Measurements from ENCODE around the gene ATXN1. TPM values are rescaled to one million over a fixed set of nuclear protein-coding genes. Genes with fewer than 3 reads are reported as not detected.

ATXN1 gene
- total RNA-seq, 1 donor from 2014 or later, result 15.5 TPM

GRCh38 chr6:16414205-16414604 is 347.1 kb downstream of the ATXN1 start:
- peaks cover 7% of the 10 kb centered on the region for H3K4me1 Mint-ChIP-seq (ENCODE audit: low read depth, unreplicated experiment)
- H3K9me3 Mint-ChIP-seq (ENCODE audit: unreplicated experiment), result no peaks in the 10 kb centered on the region
- H3K27ac Mint-ChIP-seq (ENCODE audit: unreplicated experiment), result no peak overlapping the region
- H3K4me3 Mint-ChIP-seq (ENCODE audit: unreplicated experiment), result no peak overlapping the region
- DNase-seq, result no peak
- no peaks in the 10 kb centered on the region for H3K36me3 Mint-ChIP-seq (ENCODE audit: unreplicated experiment)
- no peak for TF ChIP-seq CTCF (IDR thresholded peaks at IDR 0.05; ENCODE audit: partially characterized antibody, unreplicated experiment)
- H3K27me3 Mint-ChIP-seq (ENCODE audit: unreplicated experiment), result no peaks in the 10 kb centered on the region

DNA sequence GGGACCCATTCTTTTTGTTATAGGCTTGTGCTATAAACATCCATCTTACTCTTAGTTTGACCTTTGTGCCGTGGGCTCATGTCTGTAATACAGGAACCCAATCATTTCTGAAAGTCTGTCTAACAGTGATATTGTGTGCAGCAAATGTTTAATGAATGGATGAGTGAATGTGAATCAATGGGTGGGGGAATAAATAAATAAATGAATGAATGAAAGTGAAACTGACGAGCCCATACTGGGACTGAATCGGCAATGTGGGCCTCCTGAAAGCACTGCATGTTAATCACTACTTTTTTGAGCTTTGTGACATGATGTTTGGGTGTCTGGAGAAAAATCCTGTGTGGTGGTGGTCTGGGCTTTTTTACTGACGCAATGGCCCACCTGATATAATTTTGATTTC is 347.9 kb downstream of the ATXN1 start:
- H3K4me3 Mint-ChIP-seq (ENCODE audit: unreplicated experiment), result no peak overlapping the region

GRCh38 chr6:16412982-16413381 is 348.3 kb downstream of the ATXN1 start:
- Mint-ChIP-seq H3K4me3 (ENCODE audit: unreplicated experiment) (no peak overlapping the region), H3K4me1 (ENCODE audit: low read depth, unreplicated experiment) (peaks cover 7% of the 10 kb centered on the region), H3K27ac (ENCODE audit: unreplicated experiment) (no peak overlapping the region), H3K27me3 (ENCODE audit: unreplicated experiment) (no peaks in the 10 kb centered on the region), H3K36me3 (ENCODE audit: unreplicated experiment) (no peaks in the 10 kb centered on the region), H3K9me3 (ENCODE audit: unreplicated experiment) (no peaks in the 10 kb centered on the region)
- DNase-seq, result no peak
- no peak for TF ChIP-seq CTCF (IDR thresholded peaks at IDR 0.05; ENCODE audit: partially characterized antibody, unreplicated experiment)

More for the DNA sequence above, 347.9 kb downstream of the ATXN1 start:
- peaks cover 7% of the 10 kb centered on the region for H3K4me1 Mint-ChIP-seq (ENCODE audit: low read depth, unreplicated experiment)
- no peaks in the 10 kb centered on the region for H3K27me3 Mint-ChIP-seq (ENCODE audit: unreplicated experiment)
- no peak for DNase-seq
- H3K9me3 Mint-ChIP-seq (ENCODE audit: unreplicated experiment), result no peaks in the 10 kb centered on the region
- no peak for TF ChIP-seq CTCF (IDR thresholded peaks at IDR 0.05; ENCODE audit: partially characterized antibody, unreplicated experiment)
- H3K36me3 Mint-ChIP-seq (ENCODE audit: unreplicated experiment), result no peaks in the 10 kb centered on the region
- no peak overlapping the region for H3K27ac Mint-ChIP-seq (ENCODE audit: unreplicated experiment)

GRCh38 chr6:16412171-16412570 is 349.1 kb downstream of the ATXN1 start:
- no peak overlapping the region for H3K4me3 Mint-ChIP-seq (ENCODE audit: unreplicated experiment)
- H3K9me3 Mint-ChIP-seq (ENCODE audit: unreplicated experiment), result no peaks in the 10 kb centered on the region
- peaks cover 7% of the 10 kb centered on the region for H3K4me1 Mint-ChIP-seq (ENCODE audit: low read depth, unreplicated experiment)
- no peaks in the 10 kb centered on the region for H3K27me3 Mint-ChIP-seq (ENCODE audit: unreplicated experiment)
- no peaks in the 10 kb centered on the region for H3K36me3 Mint-ChIP-seq (ENCODE audit: unreplicated experiment)
- no peak for DNase-seq
- no peak overlapping the region for H3K27ac Mint-ChIP-seq (ENCODE audit: unreplicated experiment)
- no peak for TF ChIP-seq CTCF (IDR thresholded peaks at IDR 0.05; ENCODE audit: partially characterized antibody, unreplicated experiment)

GRCh38 chr6:16409531-16410441 is 351.5 kb downstream of the ATXN1 start:
- no peaks in the 10 kb centered on the region for H3K9me3 Mint-ChIP-seq (ENCODE audit: unreplicated experiment)

More at GRCh38 chr6:16409531-16410441, 351.5 kb downstream of the ATXN1 start:
- Mint-ChIP-seq H3K4me3 (ENCODE audit: unreplicated experiment) (no peak overlapping the region), H3K27me3 (ENCODE audit: unreplicated experiment) (no peaks in the 10 kb centered on the region), H3K27ac (ENCODE audit: unreplicated experiment) (no peak overlapping the region), H3K36me3 (ENCODE audit: unreplicated experiment) (peaks cover 3% of the 10 kb centered on the region), H3K4me1 (ENCODE audit: low read depth, unreplicated experiment) (peaks cover 11% of the 10 kb centered on the region)
- DNase-seq, result peak; percentile 69
- TF ChIP-seq CTCF (IDR thresholded peaks at IDR 0.05; ENCODE audit: partially characterized antibody, unreplicated experiment), result peak; percentile 80
